Activated CD4-positive, alpha-beta T cell treated with anti-CD3 and anti-CD28 coated beads, Interleukin-2, amount 50 U/mL, for 4 hours (primary cell): ENCODE data around the gene C17orf107.

Source experiments
- DNase-seq, 2 experiments: peaks; one replicate each; pipeline ENCODE4 v3.0.0-alpha.2; 2020

C17orf107 gene

GRCh38 chr17:4950075-4950745 lies 50.9 kb downstream of the C17orf107 start:
- no peak for DNase-seq

- no peak for DNase-seq
Observed at GRCh38 chr17:4950746-4951204, 51.4 kb downstream of the C17orf107 start, which contains the start of gene ENO3. TSS of gene ENO3 (plus strand) at chr17:4951119. CDS start at chr17:4951830, 711 bp downstream.

GRCh38 chr17:4951486-4951885 lies 52.1 kb downstream of the C17orf107 start:
- DNase-seq = no peak
